NCI-H82 (cell line): ENCODE results near the gene LPIN1.
"Not testable (repeated sequence)": the region's sequence is repeated elsewhere in the genome, so short reads cannot be mapped to it uniquely, and the experiment has no call there.

Experiments
- DNase-seq: peaks from one replicate; lab custom pipeline; 2025; lab: John Stamatoyannopoulos, UW

LPIN1 gene

GRCh38 chr2:11811036-11811654, 64.7 kb downstream of the LPIN1 start:
- no peak for DNase-seq

GRCh38 chr2:11812466-11813248, 66.2 kb downstream of the LPIN1 start:
- DNase-seq = no peak

GRCh38 chr2:11813345-11813744, 66.9 kb downstream of the LPIN1 start:
- DNase-seq = not testable (repeated sequence)

- no peak for DNase-seq
Observed at GRCh38 chr2:11813951-11814350, 67.5 kb downstream of the LPIN1 start.

GRCh38 chr2:11814979-11815510, 68.6 kb downstream of the LPIN1 start:
- no peak for DNase-seq

- not testable (repeated sequence) for DNase-seq
Observed at GRCh38 chr2:11816935-11817334, 70.5 kb downstream of the LPIN1 start.

GRCh38 chr2:11819235-11819729, 72.8 kb downstream of the LPIN1 start:
- DNase-seq = no peak

- DNase-seq = no peak
Observed at GRCh38 chr2:11820650-11821049, 74.2 kb downstream of the LPIN1 start.

GRCh38 chr2:11821705-11822104, 75.3 kb downstream of the LPIN1 start:
- no peak for DNase-seq

- DNase-seq = not testable (repeated sequence)
Observed at GRCh38 chr2:11822359-11822745, 75.9 kb downstream of the LPIN1 start.

- DNase-seq = no peak
Observed at GRCh38 chr2:11822746-11823451, 76.5 kb downstream of the LPIN1 start.

GRCh38 chr2:11824901-11825828, 78.7 kb downstream of the LPIN1 start:
- no peak for DNase-seq

- DNase-seq = no peak
Observed at GRCh38 chr2:11827547-11827946, 81.1 kb downstream of the LPIN1 start.

GRCh38 chr2:11828933-11829323, 82.5 kb downstream of the LPIN1 start:
- DNase-seq = no peak

GRCh38 chr2:11829324-11829946, 83.0 kb downstream of the LPIN1 start:
- peak; percentile 54 for DNase-seq

- DNase-seq = peak; percentile 53
Observed at GRCh38 chr2:11829947-11830707, 83.7 kb downstream of the LPIN1 start.

GRCh38 chr2:11830708-11831301, 84.4 kb downstream of the LPIN1 start:
- no peak for DNase-seq

- no peak for DNase-seq
Observed at GRCh38 chr2:11831415-11831814, 85.0 kb downstream of the LPIN1 start.

- no peak for DNase-seq
Observed at GRCh38 chr2:11832531-11832930, 86.1 kb downstream of the LPIN1 start.

- no peak for DNase-seq
Observed at GRCh38 chr2:11833601-11834000, 87.2 kb downstream of the LPIN1 start.
